HG02623 (cell line): ENCODE data around the gene ANKRD18A.
"Not testable (repeated sequence)": the region's sequence is repeated elsewhere in the genome, so short reads cannot be mapped to it uniquely, and the experiment has no call there.

ENCODE experiments used
- ATAC-seq: cut with Tn5 transposase; IDR thresholded peaks from one replicate; pipeline ENCODE4 v1.9.1; 2021; ENCODE audit warnings: moderate library complexity; ENCODE audit not compliant: unreplicated experiment

The ANKRD18A gene

GRCh38 chr9:38629511-38629910, 9.1 kb upstream of the ANKRD18A start:
- no peak for ATAC-seq

GRCh38 chr9:38626006-38626405, 5.6 kb upstream of the ANKRD18A start:
- ATAC-seq = no peak

- no peak for ATAC-seq
These were observed 2.6 kb upstream of the ANKRD18A start for GRCh38 chr9:38622951-38623350.

GRCh38 chr9:38622288-38622674, 1.9 kb upstream of the ANKRD18A start:
- ATAC-seq = no peak

GRCh38 chr9:38621434-38622287, 1.3 kb upstream of the ANKRD18A start:
- peak; percentile 15 for ATAC-seq

- no peak for ATAC-seq
These were observed 594 bp downstream of the ANKRD18A start for GRCh38 chr9:38619556-38620447.

- ATAC-seq = not testable (repeated sequence)
These were observed 22.2 kb downstream of the ANKRD18A start for GRCh38 chr9:38598029-38598745.

- not testable (repeated sequence) for ATAC-seq
These were observed 25.3 kb downstream of the ANKRD18A start for GRCh38 chr9:38595117-38595516.

- ATAC-seq = not testable (repeated sequence)
These were observed 28.9 kb downstream of the ANKRD18A start for GRCh38 chr9:38591346-38592063.

GRCh38 chr9:38583765-38584164, 36.6 kb downstream of the ANKRD18A start:
- ATAC-seq = not testable (repeated sequence)

GRCh38 chr9:38580112-38580511, 40.3 kb downstream of the ANKRD18A start:
- ATAC-seq = not testable (repeated sequence)

GRCh38 chr9:38576181-38576580, 44.2 kb downstream of the ANKRD18A start:
- not testable (repeated sequence) for ATAC-seq

- ATAC-seq = not testable (repeated sequence)
These were observed 54.3 kb downstream of the ANKRD18A start for GRCh38 chr9:38566048-38566447.

- not testable (repeated sequence) for ATAC-seq
These were observed 55.2 kb downstream of the ANKRD18A start for GRCh38 chr9:38565178-38565577.

GRCh38 chr9:38563911-38564310, 56.5 kb downstream of the ANKRD18A start:
- ATAC-seq = not testable (repeated sequence)

GRCh38 chr9:38561134-38561533, 59.3 kb downstream of the ANKRD18A start:
- ATAC-seq = not testable (repeated sequence)

- ATAC-seq = not testable (repeated sequence)
These were observed 61.2 kb downstream of the ANKRD18A start for GRCh38 chr9:38559172-38559571.

GRCh38 chr9:38557746-38558145, 62.6 kb downstream of the ANKRD18A start:
- ATAC-seq = not testable (repeated sequence)

GRCh38 chr9:38554966-38555365, 65.4 kb downstream of the ANKRD18A start:
- ATAC-seq = not testable (repeated sequence)

- ATAC-seq = not testable (repeated sequence)
These were observed 67.4 kb downstream of the ANKRD18A start for GRCh38 chr9:38553019-38553418.
